ENCODE data around the gene IFITM1. TPM values are rescaled to one million over a fixed set of nuclear protein-coding genes. Genes with fewer than 3 reads are reported as not detected.

Gene IFITM1
- total and polyA plus RNA-seq, 4 donors = 12.6 to 113 (median 66.7) TPM

GRCh38 chr11:339963-340362, 26.1 kb downstream of the IFITM1 start:
- Histone ChIP-seq H3K27me3 (ENCODE audit: control insufficient read depth in 4 of 4, insufficient read depth in 4 of 4, low read length in 3 of 4) (no peaks in the 10 kb centered on the region), H3K27ac (ENCODE audit: low read depth in 1 of 2, low read length in 2 of 2) (no peak overlapping the region), H3K36me3 (ENCODE audit: control insufficient read depth in 4 of 4, insufficient read depth in 3 of 4, low read depth in 1 of 4, low read length in 3 of 4) (no peaks in the 10 kb centered on the region), H3K4me1 (ENCODE audit: control insufficient read depth in 4 of 4, insufficient read depth in 4 of 4, low read length in 3 of 4) (peaks cover 0 to 3% (median 1%) of the 10 kb centered on the region in 4 donors), H3K9me3 (ENCODE audit: control insufficient read depth in 4 of 4, low read length in 3 of 4) (no peaks in the 10 kb centered on the region), H3K4me3 (ENCODE audit: low read depth in 1 of 3, low read length in 3 of 3) (no peak overlapping the region), H3K9ac (ENCODE audit: low read depth in 1 of 2, low read length in 2 of 2) (no peak overlapping the region)
- TF ChIP-seq HNF4G (IDR thresholded peaks at IDR 0.05) (no peak), TAF1 (conservative IDR thresholded peaks at IDR 0.05) (no peak), HNF4A (conservative IDR thresholded peaks at IDR 0.05) (no peak), RXRA (IDR thresholded peaks at IDR 0.05) (no peak), NR2F2 (IDR thresholded peaks at IDR 0.05) (no peak), JUND (IDR thresholded peaks at IDR 0.05) (no peak)
- WGBS = 98% methylated on average over 2 of the region's 2 CpGs
- no peak for DNase-seq (ENCODE audit: low spot score)

- no peak for DNase-seq (ENCODE audit: low spot score)
- H3K27me3 ChIP-seq (ENCODE audit: control insufficient read depth in 4 of 4, insufficient read depth in 4 of 4, low read length in 3 of 4) = no peaks in the 10 kb centered on the region
- H3K36me3 ChIP-seq (ENCODE audit: control insufficient read depth in 4 of 4, insufficient read depth in 3 of 4, low read depth in 1 of 4, low read length in 3 of 4) = no peaks in the 10 kb centered on the region
- H3K4me3 ChIP-seq (ENCODE audit: low read depth in 1 of 3, low read length in 3 of 3) = no peak overlapping the region
- peaks cover 0 to 3% (median 1%) of the 10 kb centered on the region in 4 donors for H3K4me1 ChIP-seq (ENCODE audit: control insufficient read depth in 4 of 4, insufficient read depth in 4 of 4, low read length in 3 of 4)
- no peak overlapping the region for H3K9ac ChIP-seq (ENCODE audit: low read depth in 1 of 2, low read length in 2 of 2)
- no peak overlapping the region for H3K27ac ChIP-seq (ENCODE audit: low read depth in 1 of 2, low read length in 2 of 2)
- H3K9me3 ChIP-seq (ENCODE audit: control insufficient read depth in 4 of 4, low read length in 3 of 4) = no peaks in the 10 kb centered on the region
- WGBS = 88% methylated on average over 5 of the region's 5 CpGs
- TF ChIP-seq CTCF (IDR thresholded peaks at IDR 0.05; ENCODE audit: low read depth, low read length, missing input control) (no peak), JUND (IDR thresholded peaks at IDR 0.05) (no peak), NR2F2 (IDR thresholded peaks at IDR 0.05) (no peak), FOXA1 (IDR thresholded peaks at IDR 0.05) (no peak), RAD21 (IDR thresholded peaks at IDR 0.05) (no peak), REST (IDR thresholded peaks at IDR 0.05) (no peak), RXRA (IDR thresholded peaks at IDR 0.05) (no peak), SP1 (IDR thresholded peaks at IDR 0.05) (no peak)
Measured at GRCh38 chr11:340539-341512, 27.0 kb downstream of the IFITM1 start.

- Histone ChIP-seq H3K9ac (ENCODE audit: low read depth in 1 of 2, low read length in 2 of 2) (no peak overlapping the region), H3K4me3 (ENCODE audit: low read depth in 1 of 3, low read length in 3 of 3) (no peak overlapping the region), H3K4me1 (ENCODE audit: control insufficient read depth in 4 of 4, insufficient read depth in 4 of 4, low read length in 3 of 4) (no peaks in the 10 kb centered on the region), H3K27me3 (ENCODE audit: control insufficient read depth in 4 of 4, insufficient read depth in 4 of 4, low read length in 3 of 4) (no peaks in the 10 kb centered on the region), H3K9me3 (ENCODE audit: control insufficient read depth in 4 of 4, low read length in 3 of 4) (no peaks in the 10 kb centered on the region), H3K27ac (ENCODE audit: low read depth in 1 of 2, low read length in 2 of 2) (no peak overlapping the region), H3K36me3 (ENCODE audit: control insufficient read depth in 4 of 4, insufficient read depth in 3 of 4, low read depth in 1 of 4, low read length in 3 of 4) (no peaks in the 10 kb centered on the region)
- WGBS = 77% methylated on average over 3 of the region's 3 CpGs
- DNase-seq (ENCODE audit: low spot score) = no peak
- TF ChIP-seq ZBTB33 (IDR thresholded peaks at IDR 0.05) (no peak), FOXA2 (IDR thresholded peaks at IDR 0.05) (no peak), GABPA (IDR thresholded peaks at IDR 0.05 in 1 of 2, conservative IDR thresholded peaks at IDR 0.05 in 1 of 2) (no peak), REST (IDR thresholded peaks at IDR 0.05) (no peak), RXRA (IDR thresholded peaks at IDR 0.05) (no peak)
Measured at GRCh38 chr11:342328-342727, 28.5 kb downstream of the IFITM1 start.
